ENCODE results near the gene VPS41. TPM values are rescaled to one million over a fixed set of nuclear protein-coding genes. Genes with fewer than 3 reads are reported as not detected.

The VPS41 gene
- total RNA-seq, 1 donor from 2014 or later, result 125 TPM

GRCh38 chr7:38907766-38908165 is 1.2 kb downstream of the VPS41 start:
- TF ChIP-seq, protein P1, sequence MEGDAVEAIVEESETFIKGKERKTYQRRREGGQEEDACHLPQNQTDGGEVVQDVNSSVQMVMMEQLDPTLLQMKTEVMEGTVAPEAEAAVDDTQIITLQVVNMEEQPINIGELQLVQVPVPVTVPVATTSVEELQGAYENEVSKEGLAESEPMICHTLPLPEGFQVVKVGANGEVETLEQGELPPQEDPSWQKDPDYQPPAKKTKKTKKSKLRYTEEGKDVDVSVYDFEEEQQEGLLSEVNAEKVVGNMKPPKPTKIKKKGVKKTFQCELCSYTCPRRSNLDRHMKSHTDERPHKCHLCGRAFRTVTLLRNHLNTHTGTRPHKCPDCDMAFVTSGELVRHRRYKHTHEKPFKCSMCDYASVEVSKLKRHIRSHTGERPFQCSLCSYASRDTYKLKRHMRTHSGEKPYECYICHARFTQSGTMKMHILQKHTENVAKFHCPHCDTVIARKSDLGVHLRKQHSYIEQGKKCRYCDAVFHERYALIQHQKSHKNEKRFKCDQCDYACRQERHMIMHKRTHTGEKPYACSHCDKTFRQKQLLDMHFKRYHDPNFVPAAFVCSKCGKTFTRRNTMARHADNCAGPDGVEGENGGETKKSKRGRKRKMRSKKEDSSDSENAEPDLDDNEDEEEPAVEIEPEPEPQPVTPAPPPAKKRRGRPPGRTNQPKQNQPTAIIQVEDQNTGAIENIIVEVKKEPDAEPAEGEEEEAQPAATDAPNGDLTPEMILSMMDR (IDR thresholded peaks at IDR 0.05; ENCODE audit: unreplicated experiment), result no peak
- Mint-ChIP-seq H3K4me1 (ENCODE audit: low read depth) (peaks cover 22% of the 10 kb centered on the region), H3K27ac (no peak overlapping the region), H3K9me3 (ENCODE audit: low read depth) (no peaks in the 10 kb centered on the region), H3K4me3 (ENCODE audit: low read depth) (peak overlapping the region; percentile 93), H3K36me3 (ENCODE audit: insufficient read depth) (peaks cover 2% of the 10 kb centered on the region), H3K27me3 (no peaks in the 10 kb centered on the region)
- DNase-seq (ENCODE audit: low spot score, unreplicated experiment), result no peak

DNA sequence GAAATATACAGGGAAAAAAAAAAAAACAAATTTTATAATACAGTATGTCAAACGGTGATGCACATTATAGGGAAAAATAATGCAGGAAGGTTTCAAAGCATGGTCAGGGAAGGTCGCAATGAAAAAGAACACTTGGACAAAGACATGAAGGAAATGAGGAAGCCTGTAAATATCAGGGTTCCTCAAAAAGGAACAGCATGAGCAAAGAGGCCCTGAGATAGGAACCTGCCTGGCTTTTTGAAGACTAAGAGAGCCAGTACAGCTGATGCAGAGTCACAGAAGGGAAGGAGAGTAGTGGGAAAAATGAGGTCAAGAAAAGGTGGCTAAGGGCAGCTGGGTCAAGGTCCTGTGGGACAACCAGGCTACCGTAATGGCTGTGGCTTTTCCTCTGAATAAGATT is 1.9 kb downstream of the VPS41 start:
- no peaks in the 10 kb centered on the region for H3K27me3 Mint-ChIP-seq
- H3K4me3 Mint-ChIP-seq (ENCODE audit: low read depth), result peak overlapping the region; percentile 17
- H3K36me3 Mint-ChIP-seq (ENCODE audit: insufficient read depth), result peaks cover 2% of the 10 kb centered on the region
- DNase-seq (ENCODE audit: low spot score, unreplicated experiment), result no peak
- no peak overlapping the region for H3K27ac Mint-ChIP-seq
- no peaks in the 10 kb centered on the region for H3K9me3 Mint-ChIP-seq (ENCODE audit: low read depth)
- TF ChIP-seq, protein P1 (IDR thresholded peaks at IDR 0.05; ENCODE audit: unreplicated experiment), result no peak
- H3K4me1 Mint-ChIP-seq (ENCODE audit: low read depth), result peaks cover 22% of the 10 kb centered on the region

DNA sequence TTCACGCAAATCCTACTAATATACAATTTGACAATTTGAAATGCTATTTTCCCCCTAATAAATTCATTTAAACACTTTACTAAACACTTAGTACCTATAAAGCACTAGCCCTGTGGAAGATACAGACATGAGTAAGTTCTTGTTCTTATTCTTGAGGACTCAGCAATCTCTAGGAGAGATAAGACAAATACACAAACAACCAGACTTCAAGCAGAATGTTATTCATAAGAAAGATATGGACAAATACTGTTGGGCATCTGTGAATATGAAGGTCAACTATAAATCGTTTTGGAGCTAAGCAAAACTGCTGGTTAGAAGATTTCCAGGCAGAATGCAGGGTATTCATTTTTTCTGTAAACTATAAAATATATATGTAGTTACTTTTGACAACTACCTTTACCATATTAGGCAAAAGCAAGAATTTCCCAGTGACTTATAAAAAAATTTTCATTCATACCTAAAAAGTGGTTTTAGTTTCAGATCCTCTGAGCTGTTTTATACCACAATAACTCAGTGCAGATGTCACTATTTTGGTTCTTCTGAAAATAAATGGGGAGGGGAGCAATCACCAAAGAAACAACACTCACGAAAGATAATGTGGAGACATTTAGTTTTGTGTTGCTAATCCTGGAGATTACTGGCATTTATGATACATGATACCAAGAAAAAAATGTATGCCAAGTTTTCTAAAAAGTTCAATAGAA is 3.8 kb downstream of the VPS41 start:
- no peaks in the 10 kb centered on the region for H3K27me3 Mint-ChIP-seq

DNA sequence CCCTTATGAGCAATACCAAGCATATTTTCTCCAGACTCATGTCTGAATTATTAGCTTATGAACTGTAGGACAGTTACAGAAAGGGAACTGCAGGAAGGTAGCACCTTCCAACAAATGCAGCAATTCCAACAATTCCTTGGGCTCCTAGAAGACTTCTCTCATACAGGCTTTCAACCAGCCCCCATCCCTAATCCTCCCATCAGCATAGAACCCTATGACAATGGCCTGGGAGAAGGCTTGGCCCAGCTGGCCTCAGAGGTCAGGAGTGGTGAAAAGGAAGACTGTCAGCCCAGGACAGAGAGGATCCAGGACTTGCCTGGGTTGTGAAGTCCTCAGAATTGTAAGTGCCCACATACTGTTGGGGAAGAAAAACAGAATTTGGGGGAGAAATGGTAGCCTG is 5.9 kb downstream of the VPS41 start:
- Mint-ChIP-seq H3K4me3 (ENCODE audit: low read depth) (no peak overlapping the region), H3K4me1 (ENCODE audit: low read depth) (peaks cover 19% of the 10 kb centered on the region), H3K27me3 (no peaks in the 10 kb centered on the region), H3K27ac (no peak overlapping the region), H3K36me3 (ENCODE audit: insufficient read depth) (peaks cover 2% of the 10 kb centered on the region), H3K9me3 (ENCODE audit: low read depth) (no peaks in the 10 kb centered on the region)
- TF ChIP-seq, protein P1 (IDR thresholded peaks at IDR 0.05; ENCODE audit: unreplicated experiment), result no peak
- no peak for DNase-seq (ENCODE audit: low spot score, unreplicated experiment)

More for the DNA sequence above, 3.8 kb downstream of the VPS41 start:
- DNase-seq (ENCODE audit: low spot score, unreplicated experiment), result no peak
- peaks cover 22% of the 10 kb centered on the region for H3K4me1 Mint-ChIP-seq (ENCODE audit: low read depth)
- H3K36me3 Mint-ChIP-seq (ENCODE audit: insufficient read depth), result peaks cover 2% of the 10 kb centered on the region
- no peak overlapping the region for H3K4me3 Mint-ChIP-seq (ENCODE audit: low read depth)
- H3K27ac Mint-ChIP-seq, result no peak overlapping the region
- TF ChIP-seq, protein P1 (IDR thresholded peaks at IDR 0.05; ENCODE audit: unreplicated experiment), result no peak
- H3K9me3 Mint-ChIP-seq (ENCODE audit: low read depth), result no peaks in the 10 kb centered on the region

- TF ChIP-seq, protein P1 (IDR thresholded peaks at IDR 0.05; ENCODE audit: unreplicated experiment), result no peak
- Mint-ChIP-seq H3K27ac (peak overlapping the region; percentile 79), H3K9me3 (ENCODE audit: low read depth) (no peaks in the 10 kb centered on the region), H3K4me3 (ENCODE audit: low read depth) (no peak overlapping the region), H3K27me3 (no peaks in the 10 kb centered on the region), H3K36me3 (ENCODE audit: insufficient read depth) (peaks cover 4% of the 10 kb centered on the region), H3K4me1 (ENCODE audit: low read depth) (peaks cover 15% of the 10 kb centered on the region)
- no peak for DNase-seq (ENCODE audit: low spot score, unreplicated experiment)
These were observed 6.5 kb downstream of the VPS41 start for GRCh38 chr7:38902449-38902848.
